ENCODE results near the gene ANXA1. TPM values are rescaled to one million over a fixed set of nuclear protein-coding genes. Genes with fewer than 3 reads are reported as not detected.

The ANXA1 gene
- polyA plus RNA-seq, 1 experiment, result 596 TPM

GRCh38 chr9:73152543-73152844 lies 829 bp downstream of the ANXA1 start:
- Histone ChIP-seq H3K27me3 (ENCODE audit: control insufficient read depth, insufficient read depth, low read length) (no peaks in the 10 kb centered on the region), H3K4me3 (ENCODE audit: low read depth, low read length) (peak overlapping the region; percentile 72), H3K9me3 (ENCODE audit: control insufficient read depth, insufficient read depth, low read length) (no peaks in the 10 kb centered on the region), H3K27ac (ENCODE audit: low read depth, low read length) (no peak overlapping the region)
- no peak for DNase-seq (ENCODE audit: low read depth, low spot score)
- TF ChIP-seq, protein P1, sequence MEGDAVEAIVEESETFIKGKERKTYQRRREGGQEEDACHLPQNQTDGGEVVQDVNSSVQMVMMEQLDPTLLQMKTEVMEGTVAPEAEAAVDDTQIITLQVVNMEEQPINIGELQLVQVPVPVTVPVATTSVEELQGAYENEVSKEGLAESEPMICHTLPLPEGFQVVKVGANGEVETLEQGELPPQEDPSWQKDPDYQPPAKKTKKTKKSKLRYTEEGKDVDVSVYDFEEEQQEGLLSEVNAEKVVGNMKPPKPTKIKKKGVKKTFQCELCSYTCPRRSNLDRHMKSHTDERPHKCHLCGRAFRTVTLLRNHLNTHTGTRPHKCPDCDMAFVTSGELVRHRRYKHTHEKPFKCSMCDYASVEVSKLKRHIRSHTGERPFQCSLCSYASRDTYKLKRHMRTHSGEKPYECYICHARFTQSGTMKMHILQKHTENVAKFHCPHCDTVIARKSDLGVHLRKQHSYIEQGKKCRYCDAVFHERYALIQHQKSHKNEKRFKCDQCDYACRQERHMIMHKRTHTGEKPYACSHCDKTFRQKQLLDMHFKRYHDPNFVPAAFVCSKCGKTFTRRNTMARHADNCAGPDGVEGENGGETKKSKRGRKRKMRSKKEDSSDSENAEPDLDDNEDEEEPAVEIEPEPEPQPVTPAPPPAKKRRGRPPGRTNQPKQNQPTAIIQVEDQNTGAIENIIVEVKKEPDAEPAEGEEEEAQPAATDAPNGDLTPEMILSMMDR (IDR thresholded peaks at IDR 0.05; ENCODE audit: low read depth, low read length), result no peak
- CTCF ChIA-PET, result interaction anchor here (0.8 to 1.5 kb wide), 2 partner anchors 45 to 70 kb away, joined by 3 to 7 read pairs; no protein-coding TSS in a partner anchor
- POLR2A ChIA-PET, result no interaction called here

DNA sequence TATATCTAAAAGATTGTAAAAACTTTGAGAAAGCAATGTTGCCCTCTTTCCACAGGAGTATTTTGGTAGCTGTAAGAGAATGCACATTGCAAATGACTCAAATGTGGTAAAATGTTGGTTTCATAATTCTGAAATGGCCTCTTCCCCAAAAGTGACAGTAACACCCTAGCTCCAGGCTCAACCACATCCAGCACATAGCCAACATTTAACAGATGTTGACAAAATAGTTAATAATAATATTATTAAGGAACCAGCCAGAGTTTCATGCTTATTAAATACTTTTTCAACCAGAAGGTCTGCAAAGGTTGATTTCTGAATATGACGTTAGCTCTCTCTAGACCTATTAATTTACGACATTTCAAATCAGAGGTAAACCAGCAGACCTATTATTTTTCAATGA lies 1.3 kb downstream of the ANXA1 start:
- Histone ChIP-seq H3K4me3 (ENCODE audit: low read depth, low read length) (peak overlapping the region; percentile 72), H3K27me3 (ENCODE audit: control insufficient read depth, insufficient read depth, low read length) (no peaks in the 10 kb centered on the region), H3K9me3 (ENCODE audit: control insufficient read depth, insufficient read depth, low read length) (no peaks in the 10 kb centered on the region), H3K27ac (ENCODE audit: low read depth, low read length) (no peak overlapping the region)
- TF ChIP-seq, protein P1 (IDR thresholded peaks at IDR 0.05; ENCODE audit: low read depth, low read length), result no peak
- no peak for DNase-seq (ENCODE audit: low read depth, low spot score)
- POLR2A ChIA-PET, result interaction anchor here (0.9 kb wide), 1 partner anchor 20 kb away, joined by 4 read pairs; no protein-coding TSS in a partner anchor
- CTCF ChIA-PET, result interaction anchor here (0.7 to 1.5 kb wide), 3 partner anchors 28 to 45 kb away, joined by 3 to 7 read pairs (median 3); no protein-coding TSS in a partner anchor

DNA sequence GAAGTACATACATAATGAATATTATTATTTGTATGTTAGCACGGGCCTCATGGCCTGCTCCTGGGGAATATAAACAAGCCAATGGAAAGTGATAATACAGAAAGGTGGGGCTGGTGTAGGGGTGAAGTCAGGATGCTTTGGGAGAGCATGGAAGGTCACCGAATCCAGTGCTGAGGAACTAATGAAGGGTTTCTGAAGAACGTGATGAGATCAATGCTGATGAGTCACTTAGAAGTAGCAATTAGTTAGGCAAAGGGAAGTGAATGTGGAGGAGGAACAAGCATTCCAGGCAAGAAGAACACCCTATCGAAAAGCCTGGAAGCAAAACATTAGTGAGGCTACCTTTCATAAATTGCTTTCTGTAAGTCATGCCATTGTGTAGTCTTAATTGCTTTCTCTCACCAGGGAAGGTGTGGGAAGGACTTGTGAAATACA lies 2.1 kb downstream of the ANXA1 start:
- no peak for DNase-seq (ENCODE audit: low read depth, low spot score)
- TF ChIP-seq, protein P1 (IDR thresholded peaks at IDR 0.05; ENCODE audit: low read depth, low read length), result no peak
- ChIA-PET POLR2A (interaction anchor here (0.9 kb wide), 1 partner anchor 19 kb away, joined by 4 read pairs; no protein-coding TSS in a partner anchor), CTCF (interaction anchor here (0.6 to 1.0 kb wide), 3 partner anchors 27 to 1130 kb away, joined by 3 read pairs; no protein-coding TSS in a partner anchor)
- H3K9me3 ChIP-seq (ENCODE audit: control insufficient read depth, insufficient read depth, low read length), result no peaks in the 10 kb centered on the region
- H3K27ac ChIP-seq (ENCODE audit: low read depth, low read length), result no peak overlapping the region
- H3K27me3 ChIP-seq (ENCODE audit: control insufficient read depth, insufficient read depth, low read length), result no peaks in the 10 kb centered on the region
- H3K4me3 ChIP-seq (ENCODE audit: low read depth, low read length), result peak overlapping the region; percentile 72

- Histone ChIP-seq H3K27me3 (ENCODE audit: control insufficient read depth, insufficient read depth, low read length) (no peaks in the 10 kb centered on the region), H3K4me3 (ENCODE audit: low read depth, low read length) (peak overlapping the region; percentile 72), H3K9me3 (ENCODE audit: control insufficient read depth, insufficient read depth, low read length) (no peaks in the 10 kb centered on the region), H3K27ac (ENCODE audit: low read depth, low read length) (no peak overlapping the region)
- no peak for DNase-seq (ENCODE audit: low read depth, low spot score)
- CTCF ChIA-PET, result interaction anchor here (0.6 to 1.8 kb wide), 2 partner anchors 11 to 47 kb away, joined by 3 to 11 read pairs; no protein-coding TSS in a partner anchor
- POLR2A ChIA-PET, result no interaction called here
- TF ChIP-seq, protein P1 (IDR thresholded peaks at IDR 0.05; ENCODE audit: low read depth, low read length), result no peak
These were observed 2.6 kb downstream of the ANXA1 start for GRCh38 chr9:73154271-73154670.

GRCh38 chr9:73154722-73155121 lies 3.1 kb downstream of the ANXA1 start:
- ChIA-PET CTCF (interaction anchor here (0.6 to 1.8 kb wide), 5 partner anchors 9 to 47 kb away, joined by 3 to 11 read pairs (median 8); no protein-coding TSS in a partner anchor), POLR2A (no interaction called here)
- Histone ChIP-seq H3K4me3 (ENCODE audit: low read depth, low read length) (peak overlapping the region; percentile 72; the same call in 1 of the 2 replicates), H3K9me3 (ENCODE audit: control insufficient read depth, insufficient read depth, low read length) (no peaks in the 10 kb centered on the region), H3K27me3 (ENCODE audit: control insufficient read depth, insufficient read depth, low read length) (no peaks in the 10 kb centered on the region), H3K27ac (ENCODE audit: low read depth, low read length) (no peak overlapping the region)
- DNase-seq (ENCODE audit: low read depth, low spot score), result no peak
- TF ChIP-seq, protein P1 (IDR thresholded peaks at IDR 0.05; ENCODE audit: low read depth, low read length), result no peak

Measured in AG04450 (cell line).